Esophagus muscularis mucosa (tissue), 4 donors: ENCODE results near the gene GSTM2.

ENCODE experiments used
- CTCF ChIP-seq, 3 experiments: fragments of 200-600 bp in 2 of 3; fragments of 450-650 bp in 1 of 3; sonication (generic) in 2 of 3; IDR thresholded peaks; one replicate each; pipeline ENCODE4 v1.5.1; 2017 to 2019; ENCODE audit warnings: antibody characterized with exemption in 3 of 3, mild to moderate bottlenecking in 2 of 3, moderate library complexity in 1 of 3
- EP300 ChIP-seq: sonication (generic); formaldehyde crosslinking; IDR thresholded peaks from one replicate; pipeline ENCODE4 v1.6.1; 2017; ENCODE audit warnings: antibody characterized with exemption
- POLR2A ChIP-seq: fragments of 450-650 bp; IDR thresholded peaks from one replicate; pipeline ENCODE4 v1.6.1; 2017; ENCODE audit warnings: antibody characterized with exemption, moderate library complexity, mild to moderate bottlenecking, low read depth
- POLR2AphosphoS5 ChIP-seq, 2 donors: sonication (generic); formaldehyde crosslinking; IDR thresholded peaks; one replicate each; pipeline ENCODE4 v1.6.1; 2017; ENCODE audit warnings: antibody characterized with exemption in 2 of 2

GRCh38 chr1:109634292-109634691, 33.6 kb upstream of the GSTM2 start:
- TF ChIP-seq POLR2AphosphoS5 (IDR thresholded peaks at IDR 0.05): no peak
- no peak for TF ChIP-seq EP300
- TF ChIP-seq CTCF (IDR thresholded peaks at IDR 0.05): no peak
- TF ChIP-seq POLR2A: no peak
